ENCODE data around the gene SEMA5B.

The SEMA5B gene

GRCh38 chr3:122864498-122864897 is 163.1 kb downstream of the SEMA5B start:
- no peak overlapping the region for H3K4me3 ChIP-seq (ENCODE audit: low read depth, low read length)
- no peak for TF ChIP-seq CTCF (IDR thresholded peaks at IDR 0.05; ENCODE audit: low read depth, low read length)

- H3K4me3 ChIP-seq (ENCODE audit: low read depth, low read length), result no peak overlapping the region
- no peak for TF ChIP-seq CTCF (IDR thresholded peaks at IDR 0.05; ENCODE audit: low read depth, low read length)
Measured at GRCh38 chr3:122862381-122862780, 165.2 kb downstream of the SEMA5B start.

All from WI38 (cell line).